K562 (cell line): ENCODE results near the gene DRAXIN. TPM values are rescaled to one million over a fixed set of nuclear protein-coding genes. Genes with fewer than 3 reads are reported as not detected.
A peak's percentile ranks its signal among the peaks of the same experiment; 100 is the strongest.

Experiments used
- ETV1 ChIP-seq: fragments of 450-650 bp; conservative IDR thresholded peaks from 2 replicates; pipeline ENCODE4 v1.6.1; 2016; ENCODE audit warnings: missing genetic modification characterization, control low read depth, low read depth, missing compliant biosample characterization
- HCFC1 ChIP-seq: IDR thresholded peaks from 2 replicates; pipeline ENCODE4 v1.6.1; 2012; ENCODE audit warnings: low read depth, low read length, improper control_type of control experiment
- MED1 ChIP-seq: sonication (generic); formaldehyde crosslinking; IDR thresholded peaks from 2 replicates; pipeline ENCODE4 v1.8.1; 2023; ENCODE audit warnings: missing genetic modification reagents, borderline replicate concordance
- MIER1 ChIP-seq: fragments of 450-650 bp; IDR thresholded peaks from 2 replicates; pipeline ENCODE4 v1.6.1; 2016; ENCODE audit warnings: antibody characterized with exemption, mild to moderate bottlenecking, low read depth
- SREBF1 ChIP-seq: fragments of 150-350 bp; IDR thresholded peaks from 2 replicates; pipeline ENCODE4 v1.6.1; 2014; ENCODE audit warnings: antibody characterized with exemption, low read depth, low read length, borderline replicate concordance
- TOE1 ChIP-seq, 2 experiments: fragments of 450-650 bp in 1 of 2; sonication (generic) in 1 of 2; formaldehyde crosslinking in 1 of 2; IDR thresholded peaks; 2 replicates each; pipeline versions ENCODE4 v1.7.1 to v1.8.0; 2016 to 2022; ENCODE audit warnings: borderline replicate concordance in 2 of 2, mild to moderate bottlenecking in 2 of 2, antibody characterized with exemption in 1 of 2, inconsistent platforms in 1 of 2, low read depth in 1 of 2, missing genetic modification reagents in 1 of 2, moderate library complexity in 1 of 2
- ZNF644 ChIP-seq: fragments of 200-800 bp; sonication (Bioruptor generic); IDR thresholded peaks from 2 replicates; pipeline ENCODE4 v1.6.1; 2016; ENCODE audit warnings: low read depth, missing genetic modification characterization, missing compliant biosample characterization
- polyA plus RNA-seq, 8 experiments: library from polyadenylated mRNA; depleted of rRNA in 4 of 8; stranded (reverse) in 5 of 8; unstranded in 3 of 8; fragments of >200 nt; fragmentation: Nextera tagmentation in 2 of 8; fragmentation: Illumina TruSeq in 1 of 8; extraction: Ambion mirVana in 2 of 8; extraction: Trizol in 1 of 8; gene quantifications; 2 replicates each; pipeline versions ENCODE4 v1.2.1 to v1.2.3, GENCODE V29; 2011 to 2014; ENCODE audit warnings: inconsistent platforms in 1 of 8, missing spikeins in 1 of 8
- total RNA-seq, 7 experiments: library from RNA; depleted of rRNA in 6 of 7; stranded (reverse); fragments of >200 nt in 6 of 7; fragmentation: Illumina TruSeq in 2 of 7; extraction: Trizol in 2 of 7; gene quantifications; 2 replicates each; pipeline versions ENCODE4 v1.2.1 to v1.2.3, GENCODE V29; 2011 to 2021; ENCODE audit warnings: low replicate concordance in 1 of 7
- TF ChIP-seq, protein P1 (sequence below): fragments of 250-450 bp; sonication (Bioruptor Pico); IDR thresholded peaks from 2 replicates; pipeline ENCODE4 v1.8.0; 2022; ENCODE audit warnings: moderate library complexity, mild to moderate bottlenecking, inconsistent platforms
- TF ChIP-seq, protein P2 (sequence below): fragments of 450-650 bp; IDR thresholded peaks from 2 replicates; pipeline ENCODE4 v1.7.0; 2016; ENCODE audit warnings: borderline replicate concordance
- TF ChIP-seq, protein P3 (sequence below), 2 experiments: IDR thresholded peaks in 1 of 2; conservative IDR thresholded peaks in 1 of 2; 2 replicates each; pipeline ENCODE4 v1.6.1; 2016; ENCODE audit warnings: low read depth in 2 of 2, mild to moderate bottlenecking in 1 of 2, missing compliant biosample characterization in 1 of 2, missing genetic modification characterization in 1 of 2, moderate library complexity in 1 of 2
- TF ChIP-seq, protein P4 (sequence below), 2 experiments: fragments of 450-650 bp in 1 of 2; sonication (generic) in 1 of 2; formaldehyde crosslinking in 1 of 2; IDR thresholded peaks; 2 replicates each; pipeline versions ENCODE4 v1.7.1 to v1.9.0; 2016 to 2022; ENCODE audit warnings: inconsistent platforms in 1 of 2, mild to moderate bottlenecking in 1 of 2, missing genetic modification reagents in 1 of 2

The DRAXIN gene
- total and polyA plus RNA-seq, 9 of the 15 experiments (the other 6 are each of a cell fraction or from before 2014, with no cell fraction given), result 0.01 to 0.04 (median 0.01) TPM; not detected in 6

DNA sequence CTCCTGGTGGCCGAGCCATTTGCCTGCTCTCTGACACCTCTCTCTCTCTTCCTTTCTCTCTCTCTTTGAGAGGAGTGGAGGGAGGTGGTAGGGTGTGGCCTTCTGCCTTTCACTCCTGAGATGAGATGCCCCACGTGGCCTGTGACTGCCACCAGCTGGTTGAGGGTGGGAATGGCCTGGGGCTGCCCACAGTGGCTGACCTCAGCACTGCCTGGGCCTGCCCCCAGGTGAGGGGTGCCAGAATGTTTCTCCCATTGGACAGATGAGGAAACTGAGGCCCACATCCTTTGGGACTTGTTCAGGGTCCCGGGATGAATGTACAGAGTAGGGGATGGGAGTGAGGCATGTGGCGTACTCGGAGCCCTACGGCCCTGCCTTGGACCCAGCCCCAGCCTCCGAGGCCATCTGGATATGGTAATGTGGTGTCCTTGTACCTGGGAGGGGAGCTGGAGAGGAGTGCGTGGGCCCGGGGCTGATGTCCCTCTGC lies 57.7 kb downstream of the DRAXIN start (continued):
- TF ChIP-seq ETV1 (tag) (no peak), SREBF1 (no peak), ZNF644 (tag) (no peak), HCFC1 (peak; percentile 44; the same call in 1 of the 2 replicates), MIER1 (no peak), MED1 (CRISPR knock-in tag) (no peak), TOE1 (IDR thresholded peaks at IDR 0.05; ENCODE audit: borderline replicate concordance) (peak; percentile 58; the same call in 1 of the 2 replicates), TOE1 (CRISPR knock-in tag; IDR thresholded peaks at IDR 0.05; ENCODE audit: borderline replicate concordance, low read depth) (no peak)
- TF ChIP-seq, protein P1, sequence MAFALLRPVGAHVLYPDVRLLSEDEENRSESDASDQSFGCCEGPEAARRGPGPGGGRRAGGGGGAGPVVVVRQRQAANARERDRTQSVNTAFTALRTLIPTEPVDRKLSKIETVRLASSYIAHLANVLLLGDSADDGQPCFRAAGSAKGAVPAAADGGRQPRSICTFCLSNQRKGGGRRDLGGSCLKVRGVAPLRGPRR (CRISPR knock-in tag), result no peak
- TF ChIP-seq, protein P2, sequence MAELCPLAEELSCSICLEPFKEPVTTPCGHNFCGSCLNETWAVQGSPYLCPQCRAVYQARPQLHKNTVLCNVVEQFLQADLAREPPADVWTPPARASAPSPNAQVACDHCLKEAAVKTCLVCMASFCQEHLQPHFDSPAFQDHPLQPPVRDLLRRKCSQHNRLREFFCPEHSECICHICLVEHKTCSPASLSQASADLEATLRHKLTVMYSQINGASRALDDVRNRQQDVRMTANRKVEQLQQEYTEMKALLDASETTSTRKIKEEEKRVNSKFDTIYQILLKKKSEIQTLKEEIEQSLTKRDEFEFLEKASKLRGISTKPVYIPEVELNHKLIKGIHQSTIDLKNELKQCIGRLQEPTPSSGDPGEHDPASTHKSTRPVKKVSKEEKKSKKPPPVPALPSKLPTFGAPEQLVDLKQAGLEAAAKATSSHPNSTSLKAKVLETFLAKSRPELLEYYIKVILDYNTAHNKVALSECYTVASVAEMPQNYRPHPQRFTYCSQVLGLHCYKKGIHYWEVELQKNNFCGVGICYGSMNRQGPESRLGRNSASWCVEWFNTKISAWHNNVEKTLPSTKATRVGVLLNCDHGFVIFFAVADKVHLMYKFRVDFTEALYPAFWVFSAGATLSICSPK, result no peak
- TF ChIP-seq, protein P3, sequence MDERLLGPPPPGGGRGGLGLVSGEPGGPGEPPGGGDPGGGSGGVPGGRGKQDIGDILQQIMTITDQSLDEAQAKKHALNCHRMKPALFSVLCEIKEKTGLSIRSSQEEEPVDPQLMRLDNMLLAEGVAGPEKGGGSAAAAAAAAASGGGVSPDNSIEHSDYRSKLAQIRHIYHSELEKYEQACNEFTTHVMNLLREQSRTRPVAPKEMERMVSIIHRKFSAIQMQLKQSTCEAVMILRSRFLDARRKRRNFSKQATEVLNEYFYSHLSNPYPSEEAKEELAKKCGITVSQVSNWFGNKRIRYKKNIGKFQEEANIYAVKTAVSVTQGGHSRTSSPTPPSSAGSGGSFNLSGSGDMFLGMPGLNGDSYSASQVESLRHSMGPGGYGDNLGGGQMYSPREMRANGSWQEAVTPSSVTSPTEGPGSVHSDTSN (CRISPR knock-in tag; IDR thresholded peaks at IDR 0.05; ENCODE audit: low read depth), result no peak
- TF ChIP-seq, protein P3 (tag; conservative IDR thresholded peaks at IDR 0.05; ENCODE audit: low read depth), result 0 out of 2 replicates have a peak, but pooled peaks have one; percentile 9
- TF ChIP-seq, protein P4, sequence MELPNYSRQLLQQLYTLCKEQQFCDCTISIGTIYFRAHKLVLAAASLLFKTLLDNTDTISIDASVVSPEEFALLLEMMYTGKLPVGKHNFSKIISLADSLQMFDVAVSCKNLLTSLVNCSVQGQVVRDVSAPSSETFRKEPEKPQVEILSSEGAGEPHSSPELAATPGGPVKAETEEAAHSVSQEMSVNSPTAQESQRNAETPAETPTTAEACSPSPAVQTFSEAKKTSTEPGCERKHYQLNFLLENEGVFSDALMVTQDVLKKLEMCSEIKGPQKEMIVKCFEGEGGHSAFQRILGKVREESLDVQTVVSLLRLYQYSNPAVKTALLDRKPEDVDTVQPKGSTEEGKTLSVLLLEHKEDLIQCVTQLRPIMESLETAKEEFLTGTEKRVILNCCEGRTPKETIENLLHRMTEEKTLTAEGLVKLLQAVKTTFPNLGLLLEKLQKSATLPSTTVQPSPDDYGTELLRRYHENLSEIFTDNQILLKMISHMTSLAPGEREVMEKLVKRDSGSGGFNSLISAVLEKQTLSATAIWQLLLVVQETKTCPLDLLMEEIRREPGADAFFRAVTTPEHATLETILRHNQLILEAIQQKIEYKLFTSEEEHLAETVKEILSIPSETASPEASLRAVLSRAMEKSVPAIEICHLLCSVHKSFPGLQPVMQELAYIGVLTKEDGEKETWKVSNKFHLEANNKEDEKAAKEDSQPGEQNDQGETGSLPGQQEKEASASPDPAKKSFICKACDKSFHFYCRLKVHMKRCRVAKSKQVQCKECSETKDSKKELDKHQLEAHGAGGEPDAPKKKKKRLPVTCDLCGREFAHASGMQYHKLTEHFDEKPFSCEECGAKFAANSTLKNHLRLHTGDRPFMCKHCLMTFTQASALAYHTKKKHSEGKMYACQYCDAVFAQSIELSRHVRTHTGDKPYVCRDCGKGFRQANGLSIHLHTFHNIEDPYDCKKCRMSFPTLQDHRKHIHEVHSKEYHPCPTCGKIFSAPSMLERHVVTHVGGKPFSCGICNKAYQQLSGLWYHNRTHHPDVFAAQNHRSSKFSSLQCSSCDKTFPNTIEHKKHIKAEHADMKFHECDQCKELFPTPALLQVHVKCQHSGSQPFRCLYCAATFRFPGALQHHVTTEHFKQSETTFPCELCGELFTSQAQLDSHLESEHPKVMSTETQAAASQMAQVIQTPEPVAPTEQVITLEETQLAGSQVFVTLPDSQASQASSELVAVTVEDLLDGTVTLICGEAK (IDR thresholded peaks at IDR 0.05), result no peak
- TF ChIP-seq, protein P4 (CRISPR knock-in tag; IDR thresholded peaks at IDR 0.05), result no peak
